Measurements from ENCODE around the gene EGLN2.

- TF ChIP-seq, protein P1, sequence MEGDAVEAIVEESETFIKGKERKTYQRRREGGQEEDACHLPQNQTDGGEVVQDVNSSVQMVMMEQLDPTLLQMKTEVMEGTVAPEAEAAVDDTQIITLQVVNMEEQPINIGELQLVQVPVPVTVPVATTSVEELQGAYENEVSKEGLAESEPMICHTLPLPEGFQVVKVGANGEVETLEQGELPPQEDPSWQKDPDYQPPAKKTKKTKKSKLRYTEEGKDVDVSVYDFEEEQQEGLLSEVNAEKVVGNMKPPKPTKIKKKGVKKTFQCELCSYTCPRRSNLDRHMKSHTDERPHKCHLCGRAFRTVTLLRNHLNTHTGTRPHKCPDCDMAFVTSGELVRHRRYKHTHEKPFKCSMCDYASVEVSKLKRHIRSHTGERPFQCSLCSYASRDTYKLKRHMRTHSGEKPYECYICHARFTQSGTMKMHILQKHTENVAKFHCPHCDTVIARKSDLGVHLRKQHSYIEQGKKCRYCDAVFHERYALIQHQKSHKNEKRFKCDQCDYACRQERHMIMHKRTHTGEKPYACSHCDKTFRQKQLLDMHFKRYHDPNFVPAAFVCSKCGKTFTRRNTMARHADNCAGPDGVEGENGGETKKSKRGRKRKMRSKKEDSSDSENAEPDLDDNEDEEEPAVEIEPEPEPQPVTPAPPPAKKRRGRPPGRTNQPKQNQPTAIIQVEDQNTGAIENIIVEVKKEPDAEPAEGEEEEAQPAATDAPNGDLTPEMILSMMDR (IDR thresholded peaks at IDR 0.05; ENCODE audit: insufficient read depth, low read length) = no peak
- no peak for TF ChIP-seq REST (IDR thresholded peaks at IDR 0.05; ENCODE audit: insufficient replicate concordance, low read depth)
- TF ChIP-seq POLR2AphosphoS5 (IDR thresholded peaks at IDR 0.05; ENCODE audit: low read depth) = no peak
These were observed 3.5 kb downstream of the EGLN2 start for GRCh38 chr19:40802300-40803169.

All from HL-60 (cell line).